HEK293 (cell line): Measurements from ENCODE around the gene PRKG1.

Experiments
- CTCF ChIA-PET: fragments of 350-600 bp; formaldehyde crosslinking; extraction: SDS; loops from one replicate; lab custom pipeline; 2021; ENCODE audit warnings: antibody characterized with exemption; lab: Yijun Ruan, JAX
- POLR2A ChIA-PET: fragments of 300-600 bp; formaldehyde crosslinking; extraction: SDS; loops from one replicate; lab custom pipeline; 2020; ENCODE audit warnings: antibody characterized with exemption, inconsistent platforms; lab: Yijun Ruan, JAX
- H3K27ac ChIP-seq: fragments of 200-500 bp; sonication (Bioruptor generic); 2 replicates; pipeline ENCODE4 v1.5.1; 2014; ENCODE audit warnings: low read depth, low read length, control low read depth, inconsistent platforms; ENCODE audit errors: extremely low read depth
- H3K36me3 ChIP-seq, 2 experiments: fragments of 200-500 bp in 1 of 2; sonication (Bioruptor generic) in 1 of 2; 1 replicate in 1 of 2; 2 replicates in 1 of 2; pipeline ENCODE4 v1.5.1; 2014 to 2017; ENCODE audit warnings: inconsistent platforms in 2 of 2, low read length in 2 of 2; ENCODE audit not compliant: control insufficient read depth in 2 of 2, insufficient read depth in 1 of 2
- H3K4me1 ChIP-seq: fragments of 200-500 bp; sonication (Bioruptor generic); 2 replicates; pipeline ENCODE4 v1.5.1; 2014; ENCODE audit warnings: mild to moderate bottlenecking, low read length, inconsistent platforms; ENCODE audit not compliant: control insufficient read depth, insufficient read depth
- H3K4me3 ChIP-seq: 2 replicates; pipeline ENCODE4 v1.5.1; 2011; ENCODE audit warnings: low read depth, mild to moderate bottlenecking, control low read depth, low read length, moderate library complexity
- H3K9me3 ChIP-seq: fragments of 200-500 bp; sonication (Bioruptor generic); 2 replicates; pipeline ENCODE4 v1.5.1; 2014; ENCODE audit warnings: low read depth, low read length, inconsistent platforms; ENCODE audit not compliant: control insufficient read depth, insufficient read depth
- ATF2 ChIP-seq: fragments of 450-650 bp; formaldehyde crosslinking; IDR thresholded peaks from 2 replicates; pipeline ENCODE4 v1.5.1; 2016; ENCODE audit warnings: missing biosample characterization, missing genetic modification characterization, low read depth
- GLI4 ChIP-seq: fragments of 450-650 bp; formaldehyde crosslinking; IDR thresholded peaks from 2 replicates; pipeline ENCODE4 v1.5.1; 2016; ENCODE audit warnings: missing biosample characterization, missing genetic modification characterization
- GLIS1 ChIP-seq: fragments of 450-650 bp; formaldehyde crosslinking; IDR thresholded peaks from 2 replicates; pipeline ENCODE4 v1.5.1; 2016; ENCODE audit warnings: missing biosample characterization, missing genetic modification characterization
- MYNN ChIP-seq: fragments of 450-650 bp; formaldehyde crosslinking; IDR thresholded peaks from 2 replicates; pipeline ENCODE4 v1.5.1; 2016; ENCODE audit warnings: missing biosample characterization, missing genetic modification characterization, borderline replicate concordance
- MZF1 ChIP-seq: fragments of 450-650 bp; formaldehyde crosslinking; IDR thresholded peaks from 2 replicates; pipeline ENCODE4 v1.5.1; 2017; ENCODE audit warnings: missing biosample characterization, missing genetic modification characterization, borderline replicate concordance
- OSR2 ChIP-seq: fragments of 450-650 bp; formaldehyde crosslinking; IDR thresholded peaks from 2 replicates; pipeline ENCODE4 v1.5.1; 2016; ENCODE audit warnings: missing biosample characterization, missing genetic modification characterization
- RBAK ChIP-seq: fragments of 450-650 bp; formaldehyde crosslinking; IDR thresholded peaks from 2 replicates; pipeline ENCODE4 v1.5.1; 2016; ENCODE audit warnings: missing biosample characterization, missing genetic modification characterization
- SP3 ChIP-seq: fragments of 450-650 bp; formaldehyde crosslinking; IDR thresholded peaks from 2 replicates; pipeline ENCODE4 v1.5.1; 2016; ENCODE audit warnings: missing biosample characterization, missing genetic modification characterization
- YY1 ChIP-seq: fragments of 450-650 bp; formaldehyde crosslinking; IDR thresholded peaks from 2 replicates; pipeline ENCODE4 v1.5.1; 2018; ENCODE audit warnings: missing biosample characterization, missing genetic modification characterization
- ZBTB1 ChIP-seq: fragments of 450-650 bp; formaldehyde crosslinking; IDR thresholded peaks from 2 replicates; pipeline ENCODE4 v1.5.1; 2016; ENCODE audit warnings: missing biosample characterization, missing genetic modification characterization
- ZBTB10 ChIP-seq: fragments of 450-650 bp; formaldehyde crosslinking; IDR thresholded peaks from 2 replicates; pipeline ENCODE4 v1.5.1; 2016; ENCODE audit warnings: missing biosample characterization, missing genetic modification characterization
- ZBTB20 ChIP-seq: fragments of 450-650 bp; formaldehyde crosslinking; IDR thresholded peaks from 2 replicates; pipeline ENCODE4 v1.5.1; 2016; ENCODE audit warnings: missing biosample characterization, missing genetic modification characterization
- ZNF10 ChIP-seq: fragments of 450-650 bp; formaldehyde crosslinking; IDR thresholded peaks from 2 replicates; pipeline ENCODE4 v1.5.1; 2017; ENCODE audit warnings: missing biosample characterization, missing genetic modification characterization
- ZNF133 ChIP-seq: fragments of 450-650 bp; formaldehyde crosslinking; IDR thresholded peaks from 2 replicates; pipeline ENCODE4 v1.5.1; 2016; ENCODE audit warnings: missing biosample characterization, missing genetic modification characterization
- ZNF148 ChIP-seq: fragments of 450-650 bp; formaldehyde crosslinking; IDR thresholded peaks from 2 replicates; pipeline ENCODE4 v1.5.0; 2017; ENCODE audit warnings: missing biosample characterization, missing genetic modification characterization, borderline replicate concordance
- ZNF155 ChIP-seq: fragments of 450-650 bp; formaldehyde crosslinking; IDR thresholded peaks from 2 replicates; pipeline ENCODE4 v1.5.1; 2016; ENCODE audit warnings: missing biosample characterization, missing genetic modification characterization
- ZNF174 ChIP-seq: fragments of 450-650 bp; formaldehyde crosslinking; IDR thresholded peaks from 2 replicates; pipeline ENCODE4 v1.5.0; 2017; ENCODE audit warnings: missing biosample characterization, mild to moderate bottlenecking, missing genetic modification characterization
- ZNF19 ChIP-seq: fragments of 450-650 bp; formaldehyde crosslinking; IDR thresholded peaks from 2 replicates; pipeline ENCODE4; 2016; ENCODE audit warnings: missing biosample characterization, missing genetic modification characterization, low read depth
- ZNF2 ChIP-seq: fragments of 450-650 bp; formaldehyde crosslinking; IDR thresholded peaks from 2 replicates; pipeline ENCODE4 v1.5.1; 2016; ENCODE audit warnings: missing biosample characterization, missing genetic modification characterization
- ZNF248 ChIP-seq: fragments of 450-650 bp; formaldehyde crosslinking; IDR thresholded peaks from 2 replicates; pipeline ENCODE4 v1.5.1; 2017; ENCODE audit warnings: missing biosample characterization, missing genetic modification characterization
- ZNF26 ChIP-seq: fragments of 450-650 bp; formaldehyde crosslinking; IDR thresholded peaks from 2 replicates; pipeline ENCODE4 v1.5.1; 2016; ENCODE audit warnings: missing biosample characterization, missing genetic modification characterization
- ZNF292 ChIP-seq: fragments of 450-650 bp; formaldehyde crosslinking; IDR thresholded peaks from 2 replicates; pipeline ENCODE4 v1.5.1; 2016; ENCODE audit warnings: low read depth, missing biosample characterization, missing genetic modification characterization, borderline replicate concordance
- ZNF600 ChIP-seq: fragments of 450-650 bp; formaldehyde crosslinking; IDR thresholded peaks from 2 replicates; pipeline ENCODE4 v1.5.1; 2016; ENCODE audit warnings: missing biosample characterization, missing genetic modification characterization
- ZNF623 ChIP-seq: fragments of 450-650 bp; formaldehyde crosslinking; IDR thresholded peaks from 2 replicates; pipeline ENCODE4 v1.5.1; 2016; ENCODE audit warnings: missing biosample characterization, missing genetic modification characterization
- ZNF645 ChIP-seq: fragments of 450-650 bp; formaldehyde crosslinking; IDR thresholded peaks from 2 replicates; pipeline ENCODE4; 2016; ENCODE audit warnings: missing biosample characterization, missing genetic modification characterization
- ZNF660 ChIP-seq: fragments of 450-650 bp; IDR thresholded peaks from 2 replicates; pipeline ENCODE4 v1.5.1; 2018; ENCODE audit warnings: missing biosample characterization, mild to moderate bottlenecking, missing genetic modification characterization
- ZNF791 ChIP-seq: fragments of 450-650 bp; formaldehyde crosslinking; IDR thresholded peaks from 2 replicates; pipeline ENCODE4 v1.5.1; 2016; ENCODE audit warnings: missing biosample characterization, missing genetic modification characterization
- ZNF792 ChIP-seq: fragments of 450-650 bp; formaldehyde crosslinking; IDR thresholded peaks from 2 replicates; pipeline ENCODE4 v1.5.1; 2016; ENCODE audit warnings: missing biosample characterization, missing genetic modification characterization
- ZXDB ChIP-seq: fragments of 450-650 bp; formaldehyde crosslinking; IDR thresholded peaks from 2 replicates; pipeline ENCODE4 v1.5.1; 2016; ENCODE audit warnings: missing biosample characterization, missing genetic modification characterization

Gene PRKG1

GRCh38 chr10:52078397-52078937 lies 1004.2 kb downstream of the PRKG1 start:
- H3K4me3 ChIP-seq = no peak overlapping the region
- H3K4me1 ChIP-seq = peaks cover 2% of the 10 kb centered on the region; the same call in 1 of the 2 replicates
- H3K36me3 ChIP-seq = no peaks in the 10 kb centered on the region
- ChIA-PET POLR2A (no interaction called here), CTCF (interaction anchor here (0.8 kb wide), 1 partner anchor 20 kb away, joined by 3 read pairs; no protein-coding TSS in a partner anchor)
- no peak overlapping the region for H3K27ac ChIP-seq
- H3K9me3 ChIP-seq = no peaks in the 10 kb centered on the region
- no peak for TF ChIP-seq GLIS1 (tag by site-specific recombination)
- no peak for TF ChIP-seq RBAK (tag by site-specific recombination)
- TF ChIP-seq ZNF791 (tag by site-specific recombination) = no peak
- TF ChIP-seq ZNF26 (tag by site-specific recombination) = no peak
- no peak for TF ChIP-seq ZBTB10
- no peak for TF ChIP-seq ZNF10
- no peak for TF ChIP-seq ZNF600 (tag by site-specific recombination)
- no peak for TF ChIP-seq MZF1 (tag by site-specific recombination)
- no peak for TF ChIP-seq ZNF148
- no peak for TF ChIP-seq ZBTB1 (tag by site-specific recombination)
- TF ChIP-seq ZNF292 (tag by site-specific recombination) = no peak
- no peak for TF ChIP-seq ZNF133
- TF ChIP-seq SP3 (tag by site-specific recombination) = no peak
- TF ChIP-seq MYNN = no peak
- no peak for TF ChIP-seq ATF2 (tag by site-specific recombination)
- no peak for TF ChIP-seq ZNF248 (tag by site-specific recombination)

GRCh38 chr10:52082307-52082706 lies 1008.0 kb downstream of the PRKG1 start:
- Histone ChIP-seq H3K4me1 (no peaks in the 10 kb centered on the region), H3K9me3 (no peaks in the 10 kb centered on the region), H3K4me3 (no peak overlapping the region), H3K36me3 (no peaks in the 10 kb centered on the region), H3K27ac (no peak overlapping the region)
- CTCF ChIA-PET = no interaction called here
- POLR2A ChIA-PET = no interaction called here
- TF ChIP-seq ZNF792 (tag by site-specific recombination) (no peak), YY1 (tag by site-specific recombination) (no peak), ZNF645 (tag by site-specific recombination) (no peak), OSR2 (no peak), MZF1 (tag by site-specific recombination) (no peak), ZNF660 (tag by site-specific recombination) (no peak), ZNF155 (tag by site-specific recombination) (no peak), GLI4 (no peak), ZNF19 (tag by site-specific recombination) (no peak), ZBTB20 (tag by site-specific recombination) (no peak), ZNF623 (tag by site-specific recombination) (no peak), ZNF2 (tag by site-specific recombination) (no peak), ZXDB (no peak), ZNF174 (tag by site-specific recombination) (no peak)
